ENCODE measurements around the gene DHX58.
"Not testable (repeated sequence)": the region's sequence is repeated elsewhere in the genome, so short reads cannot be mapped to it uniquely, and the experiment has no call there.

The DHX58 gene

DNA sequence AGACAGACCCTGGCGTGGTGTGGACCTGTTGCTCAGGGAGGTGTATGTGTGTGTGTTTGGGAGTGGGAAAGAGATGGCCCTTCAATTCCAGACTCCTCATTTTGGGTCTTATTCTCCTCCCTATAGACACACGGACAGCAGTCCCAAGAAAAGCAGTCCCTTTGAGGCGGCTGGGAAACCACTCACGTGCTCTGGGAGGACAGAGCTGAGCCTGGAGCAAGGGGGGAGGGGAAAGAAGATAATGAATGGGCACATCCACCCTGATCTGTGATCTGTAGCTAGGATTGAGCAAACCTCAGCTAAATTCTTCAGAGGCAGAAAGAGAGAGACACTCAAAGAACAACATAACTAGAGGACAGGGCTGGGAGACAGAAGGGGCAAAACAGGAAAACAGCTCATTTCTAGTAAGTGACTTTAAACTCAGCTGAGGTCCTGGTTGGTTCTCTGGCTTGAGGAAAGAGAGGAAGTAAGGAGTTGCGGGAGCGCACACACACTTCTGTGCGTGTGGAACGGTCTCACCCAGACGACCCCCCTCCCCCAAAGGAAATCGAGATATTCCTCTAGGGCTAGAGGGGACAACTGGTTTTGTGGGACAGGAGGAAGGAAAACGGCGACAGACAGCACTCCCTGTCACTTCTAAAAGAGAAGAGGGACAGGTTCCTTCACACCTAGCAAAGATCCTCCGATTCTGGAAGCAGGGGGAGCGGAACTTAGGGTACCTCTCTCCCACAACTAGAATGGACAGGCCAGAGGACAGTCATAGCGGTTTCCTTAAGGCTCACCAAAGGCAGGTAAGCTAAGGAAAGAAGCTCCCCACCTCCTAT is 41.6 kb upstream of the DHX58 start:
- peak overlapping the region; percentile 61 for H2AK5ac ChIP-seq (ENCODE audit: low read length)
- peak overlapping the region; percentile 81 for H3K4me2 ChIP-seq (ENCODE audit: low read length)

DNA sequence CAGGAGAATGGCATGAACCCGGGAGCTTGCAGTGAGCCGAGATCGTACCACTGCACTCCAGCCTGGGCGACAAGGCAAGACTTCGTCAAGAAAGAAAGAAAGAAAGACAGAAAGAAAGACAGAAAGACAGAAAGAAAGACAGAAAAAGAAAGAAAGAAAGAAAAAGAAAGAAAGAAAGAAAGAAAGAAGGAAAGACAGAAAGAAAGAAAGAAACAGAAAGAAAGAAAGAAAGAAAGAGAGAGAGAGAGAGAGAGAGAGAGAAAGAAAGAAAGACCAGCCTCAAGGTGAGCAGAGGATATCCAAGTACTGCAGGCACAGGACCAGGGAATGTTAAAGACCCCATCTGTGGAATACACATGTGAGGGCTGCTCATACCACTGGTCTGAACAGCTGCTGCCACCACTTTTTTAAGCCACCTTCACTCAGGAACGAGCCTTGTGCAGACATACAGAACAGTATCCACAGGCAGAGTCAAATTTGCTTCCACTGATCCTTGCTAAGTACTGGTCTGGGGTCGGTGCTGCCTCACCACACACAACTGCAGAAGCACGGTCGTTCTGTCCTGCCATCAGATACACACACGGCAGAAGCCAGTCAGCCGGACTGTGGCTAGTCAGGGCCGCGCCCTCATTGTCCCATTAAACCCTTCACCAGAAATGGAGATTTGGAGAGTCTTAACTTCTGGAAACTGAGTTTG is 34.5 kb upstream of the DHX58 start:
- Histone ChIP-seq H3K23ac (ENCODE audit: low read length) (peak overlapping the region; percentile 53), H3K14ac (ENCODE audit: low read length) (no peak overlapping the region), H2AK5ac (ENCODE audit: low read length) (no peak overlapping the region), H2BK5ac (ENCODE audit: low read depth, low read length, poor library complexity) (no peak overlapping the region), H3K36me3 (ENCODE audit: control insufficient read depth in 1 of 2, insufficient read depth in 2 of 2, low read length in 2 of 2) (peaks cover 15 to 19% of the 10 kb centered on the region in 2 experiments), H2AFZ (ENCODE audit: insufficient read depth, low read length, poor library complexity) (no peak overlapping the region), H4K91ac (ENCODE audit: low read depth, low read length) (no peak overlapping the region), H3K4me1 (ENCODE audit: control insufficient read depth in 1 of 2, insufficient read depth in 2 of 2, low read length in 2 of 2) (peaks cover 9% of the 10 kb centered on the region in 2 experiments), H3K4me2 (ENCODE audit: low read length) (no peak overlapping the region), H3K27ac (ENCODE audit: low read depth, low read length) (no peak overlapping the region), H4K8ac (ENCODE audit: low read depth, low read length) (no peak overlapping the region), H3K27me3 (ENCODE audit: insufficient read depth, low read length) (no peaks in the 10 kb centered on the region), H4K12ac (ENCODE audit: low read depth, low read length) (no peak overlapping the region), H3K4me3 (ENCODE audit: low read depth, low read length) (no peak overlapping the region), H3K79me2 (ENCODE audit: control insufficient read depth, insufficient read depth, low read length, poor library complexity) (no peaks in the 10 kb centered on the region), H3K9ac (ENCODE audit: low read length) (no peak overlapping the region), H3K9me3 (ENCODE audit: insufficient read depth, low read depth, low read length) (no peaks in the 10 kb centered on the region), H2BK12ac (ENCODE audit: low read length) (no peak overlapping the region), H3K18ac (ENCODE audit: low read length) (no peak overlapping the region), H2BK120ac (ENCODE audit: insufficient read depth, low read length, poor library complexity) (no peak overlapping the region), H3K79me1 (ENCODE audit: low read length) (no peaks in the 10 kb centered on the region), H3K4ac (ENCODE audit: low read depth, low read length) (no peak overlapping the region)
- DNase-seq = no peak
- no CpG with 5 or more reads among the region's 13 CpGs for WGBS (ENCODE audit: extremely low coverage, insufficient coverage, insufficient read length)

More for the DNA sequence above, 41.6 kb upstream of the DHX58 start:
- Histone ChIP-seq H4K8ac (ENCODE audit: low read depth, low read length) (peak overlapping the region; percentile 90), H3K9ac (ENCODE audit: low read length) (peak overlapping the region; percentile 95), H3K79me1 (ENCODE audit: low read length) (peaks cover 8% of the 10 kb centered on the region), H4K12ac (ENCODE audit: low read depth, low read length) (peak overlapping the region; percentile 37), H3K27ac (ENCODE audit: low read depth, low read length) (peak overlapping the region; percentile 62), H3K79me2 (ENCODE audit: control insufficient read depth, insufficient read depth, low read length, poor library complexity) (peaks cover 13% of the 10 kb centered on the region), H2BK12ac (ENCODE audit: low read length) (no peak overlapping the region), H3K14ac (ENCODE audit: low read length) (peak overlapping the region; percentile 74), H3K4me1 (ENCODE audit: control insufficient read depth in 1 of 2, insufficient read depth in 2 of 2, low read length in 2 of 2) (peaks cover 8 to 18% of the 10 kb centered on the region in 2 experiments), H2AFZ (ENCODE audit: insufficient read depth, low read length, poor library complexity) (peak overlapping the region; percentile 32), H4K91ac (ENCODE audit: low read depth, low read length) (peak overlapping the region; percentile 68), H3K9me3 (ENCODE audit: insufficient read depth, low read depth, low read length) (no peaks in the 10 kb centered on the region), H3K4me3 (ENCODE audit: low read depth, low read length) (peak overlapping the region; percentile 94), H3K36me3 (ENCODE audit: control insufficient read depth in 1 of 2, insufficient read depth in 2 of 2, low read length in 2 of 2) (peaks cover 4 to 13% of the 10 kb centered on the region in 2 experiments), H2BK120ac (ENCODE audit: insufficient read depth, low read length, poor library complexity) (peak overlapping the region; percentile 9), H3K18ac (ENCODE audit: low read length) (peak overlapping the region; percentile 50), H3K27me3 (ENCODE audit: insufficient read depth, low read length) (no peaks in the 10 kb centered on the region), H2BK5ac (ENCODE audit: low read depth, low read length, poor library complexity) (peak overlapping the region; percentile 49), H3K4ac (ENCODE audit: low read depth, low read length) (peak overlapping the region; percentile 64), H3K23ac (ENCODE audit: low read length) (no peak overlapping the region)
- no CpG with 5 or more reads among the region's 15 CpGs for WGBS (ENCODE audit: extremely low coverage, insufficient coverage, insufficient read length)
- DNase-seq = peak in 1 of 2 donors; percentile 29

DNA sequence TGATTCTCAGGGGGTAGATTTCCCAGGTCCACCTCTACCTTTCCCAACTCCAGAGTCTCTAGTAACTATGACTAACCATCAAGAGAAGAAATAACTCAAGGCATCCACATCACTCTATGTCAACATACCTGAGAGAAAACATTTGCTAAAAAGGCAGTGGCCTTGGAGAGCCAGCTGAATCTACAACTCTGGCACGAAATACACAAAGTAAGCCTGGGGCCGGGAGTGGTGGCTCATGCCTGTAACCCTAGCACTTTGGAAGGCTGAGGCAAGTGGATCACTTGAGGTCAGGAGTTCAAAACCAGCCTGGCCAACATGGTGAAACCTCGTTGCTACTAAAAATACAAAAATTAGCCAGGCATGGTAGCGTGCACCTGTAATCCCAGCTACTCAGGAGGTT is 30.6 kb upstream of the DHX58 start:
- Histone ChIP-seq H3K27ac (ENCODE audit: low read depth, low read length) (peak overlapping the region; percentile 28), H3K36me3 (ENCODE audit: control insufficient read depth in 1 of 2, insufficient read depth in 2 of 2, low read length in 2 of 2) (peaks cover 18 to 22% of the 10 kb centered on the region in 2 experiments), H3K4ac (ENCODE audit: low read depth, low read length) (peak overlapping the region; percentile 33)
- H3K9me3 ChIP-seq (ENCODE audit: insufficient read depth, low read depth, low read length); H4K12ac ChIP-seq (ENCODE audit: low read depth, low read length); H3K4me3 ChIP-seq (ENCODE audit: low read depth, low read length); H3K79me2 ChIP-seq (ENCODE audit: control insufficient read depth, insufficient read depth, low read length, poor library complexity); H2AFZ ChIP-seq (ENCODE audit: insufficient read depth, low read length, poor library complexity); H2BK5ac ChIP-seq (ENCODE audit: low read depth, low read length, poor library complexity); H4K8ac ChIP-seq (ENCODE audit: low read depth, low read length); H2BK120ac ChIP-seq (ENCODE audit: insufficient read depth, low read length, poor library complexity); H2AK5ac ChIP-seq (ENCODE audit: low read length); H4K91ac ChIP-seq (ENCODE audit: low read depth, low read length); H3K23ac ChIP-seq (ENCODE audit: low read length); H3K79me1 ChIP-seq (ENCODE audit: low read length); H3K4me1 ChIP-seq (ENCODE audit: control insufficient read depth in 1 of 2, insufficient read depth in 2 of 2, low read length in 2 of 2); H3K9ac ChIP-seq (ENCODE audit: low read length); H2BK12ac ChIP-seq (ENCODE audit: low read length); H3K27me3 ChIP-seq (ENCODE audit: insufficient read depth, low read length); H3K14ac ChIP-seq (ENCODE audit: low read length); H3K4me2 ChIP-seq (ENCODE audit: low read length); H3K18ac ChIP-seq (ENCODE audit: low read length): not testable (repeated sequence)
- DNase-seq = peak; percentile 64 to 76
- WGBS (ENCODE audit: extremely low coverage, insufficient coverage, insufficient read length) = no CpG with 5 or more reads among the region's 4 CpGs

- Histone ChIP-seq H3K27me3 (ENCODE audit: insufficient read depth, low read length) (no peaks in the 10 kb centered on the region), H3K79me2 (ENCODE audit: control insufficient read depth, insufficient read depth, low read length, poor library complexity) (peaks cover 2% of the 10 kb centered on the region), H3K23ac (ENCODE audit: low read length) (no peak overlapping the region), H3K27ac (ENCODE audit: low read depth, low read length) (peak overlapping the region; percentile 7), H3K9me3 (ENCODE audit: insufficient read depth, low read depth, low read length) (no peaks in the 10 kb centered on the region), H3K4me3 (ENCODE audit: low read depth, low read length) (no peak overlapping the region), H2AFZ (ENCODE audit: insufficient read depth, low read length, poor library complexity) (no peak overlapping the region), H2BK12ac (ENCODE audit: low read length) (no peak overlapping the region), H3K18ac (ENCODE audit: low read length) (no peak overlapping the region), H3K14ac (ENCODE audit: low read length) (no peak overlapping the region), H2AK5ac (ENCODE audit: low read length) (no peak overlapping the region), H3K36me3 (ENCODE audit: control insufficient read depth in 1 of 2, insufficient read depth in 2 of 2, low read length in 2 of 2) (peaks cover 19 to 22% of the 10 kb centered on the region in 2 experiments), H3K9ac (ENCODE audit: low read length) (no peak overlapping the region), H4K12ac (ENCODE audit: low read depth, low read length) (no peak overlapping the region), H2BK120ac (ENCODE audit: insufficient read depth, low read length, poor library complexity) (no peak overlapping the region), H2BK5ac (ENCODE audit: low read depth, low read length, poor library complexity) (no peak overlapping the region), H4K91ac (ENCODE audit: low read depth, low read length) (no peak overlapping the region), H3K4me1 (ENCODE audit: control insufficient read depth in 1 of 2, insufficient read depth in 2 of 2, low read length in 2 of 2) (peaks cover 9% of the 10 kb centered on the region in 2 experiments), H3K79me1 (ENCODE audit: low read length) (no peaks in the 10 kb centered on the region), H3K4me2 (ENCODE audit: low read length) (no peak overlapping the region), H4K8ac (ENCODE audit: low read depth, low read length) (no peak overlapping the region), H3K4ac (ENCODE audit: low read depth, low read length) (no peak overlapping the region)
- no CpG with 5 or more reads among the region's 7 CpGs for WGBS (ENCODE audit: extremely low coverage, insufficient coverage, insufficient read length)
- DNase-seq = peak; percentile 94 to 95
Observed at GRCh38 chr17:42142371-42142896, 29.9 kb upstream of the DHX58 start.

Data from trophoblast cell (in vitro differentiated cells and primary cell).